H1 (cell line): ENCODE data around the gene LSM2. TPM values are rescaled to one million over a fixed set of nuclear protein-coding genes. Genes with fewer than 3 reads are reported as not detected.
"Not testable (repeated sequence)": the region's sequence is repeated elsewhere in the genome, so short reads cannot be mapped to it uniquely, and the experiment has no call there.

ENCODE experiments used
- CTCF ChIA-PET: fragments of 300-600 bp; sonication (Branson Sonifier 250); formaldehyde crosslinking; loops from one replicate; lab custom pipeline; 2021; ENCODE audit not compliant: partially characterized antibody; lab: Charles Lee
- POLR2A ChIA-PET: fragments of 300-600 bp; sonication (Branson Sonifier 250); formaldehyde crosslinking; loops from one replicate; lab custom pipeline; 2021; ENCODE audit warnings: inconsistent platforms; ENCODE audit not compliant: partially characterized antibody; lab: Charles Lee
- DNase-seq, 2 experiments: peaks; one replicate each; pipeline versions ENCODE4 v3.0.0 to v3.0.0-alpha.2; 2010 to 2022; ENCODE audit warnings: low spot score in 2 of 2, low read depth in 1 of 2, mixed read lengths in 1 of 2
- FAIRE-seq: peaks from 2 replicates; lab custom pipeline; 2011; peaks lifted over from hg19 to GRCh38; lab: Jason Lieb, UNC
- H2AFZ ChIP-seq: 2 replicates; pipeline ENCODE4 v1.8.1; 2012; ENCODE audit warnings: low read length, inconsistent platforms
- H2AK5ac ChIP-seq: 2 replicates; pipeline ENCODE4 v1.6.1; 2013; ENCODE audit warnings: low read depth, low read length
- H2BK120ac ChIP-seq: replicated peaks from 2 replicates; pipeline ENCODE3; 2013; ENCODE audit warnings: low read depth, low read length, inconsistent platforms
- H2BK12ac ChIP-seq: 2 replicates; pipeline ENCODE4 v1.6.1; 2013; ENCODE audit warnings: low read depth, low read length
- H2BK15ac ChIP-seq: 2 replicates; pipeline ENCODE4 v1.6.1; 2013; ENCODE audit warnings: low read length
- H2BK20ac ChIP-seq: 2 replicates; pipeline ENCODE4 v1.6.1; 2013; ENCODE audit warnings: low read length
- H2BK5ac ChIP-seq: 2 replicates; pipeline ENCODE4 v1.6.1; 2013; ENCODE audit warnings: low read depth, low read length
- H3K14ac ChIP-seq: 2 replicates; pipeline ENCODE4 v1.6.1; 2013; ENCODE audit warnings: inconsistent platforms; ENCODE audit not compliant: insufficient read length
- H3K18ac ChIP-seq: 2 replicates; pipeline ENCODE4 v1.6.1; 2013; ENCODE audit warnings: low read length; ENCODE audit errors: extremely low read depth
- H3K23ac ChIP-seq: 2 replicates; pipeline ENCODE4 v1.6.1; 2013; ENCODE audit warnings: inconsistent platforms; ENCODE audit not compliant: insufficient read length
- H3K23me2 ChIP-seq: 2 replicates; pipeline ENCODE4 v1.6.1; 2013; ENCODE audit warnings: low read depth, low read length
- H3K27ac ChIP-seq: 2 replicates; pipeline ENCODE4 v1.6.1; 2011; ENCODE audit warnings: low read depth, low read length, inconsistent platforms
- H3K27me3 ChIP-seq, 4 experiments: replicated peaks in 1 of 4; 1 replicate in 1 of 4; 2 replicates in 3 of 4; pipeline versions ENCODE4 v1.6.1 to v1.8.1; 2011 to 2013; ENCODE audit warnings: low read length in 3 of 4, mild to moderate bottlenecking in 3 of 4, inconsistent platforms in 2 of 4, mixed read lengths in 2 of 4, moderate library complexity in 1 of 4; ENCODE audit not compliant: control insufficient read depth in 3 of 4, insufficient read depth in 3 of 4; ENCODE audit errors: extremely low read depth in 1 of 4
- H3K36me3 ChIP-seq, 4 experiments: 2 replicates each; pipeline versions ENCODE4 v1.6.1 to v1.8.1; 2011 to 2013; ENCODE audit warnings: mild to moderate bottlenecking in 4 of 4, low read length in 3 of 4, moderate library complexity in 2 of 4, control low read depth in 1 of 4, inconsistent platforms in 1 of 4; ENCODE audit not compliant: insufficient read depth in 4 of 4, control insufficient read depth in 2 of 4
- H3K4ac ChIP-seq: replicated peaks from 2 replicates; pipeline ENCODE3; 2013; ENCODE audit warnings: low read length, low read depth, mixed read lengths, inconsistent platforms; ENCODE audit not compliant: insufficient read length
- H3K4me1 ChIP-seq, 4 experiments: replicated peaks in 1 of 4; 1 replicate in 1 of 4; 2 replicates in 3 of 4; pipeline versions ENCODE4 v1.6.1 to v1.8.1; 2011 to 2013; ENCODE audit warnings: low read length in 3 of 4, inconsistent platforms in 2 of 4, mixed read lengths in 1 of 4; ENCODE audit not compliant: insufficient read depth in 4 of 4, control insufficient read depth in 3 of 4
- H3K4me2 ChIP-seq, 2 experiments: 2 replicates each; pipeline versions ENCODE4 v1.6.1 to v1.8.1; 2011 to 2013; ENCODE audit warnings: low read depth in 2 of 2, low read length in 2 of 2, control low read depth in 1 of 2, inconsistent platforms in 1 of 2, mild to moderate bottlenecking in 1 of 2; ENCODE audit not compliant: insufficient read depth in 1 of 2
- H3K4me3 ChIP-seq, 4 experiments: fragments of 200-600, 300-600 bp in 1 of 4; sonication (generic), shearing (Covaris generic), sonication (Bioruptor Twin) in 1 of 4; 2 replicates each; pipeline versions ENCODE4 v1.5.1 to v1.8.1; 2011 to 2016; ENCODE audit warnings: low read length in 4 of 4, low read depth in 3 of 4, control low read depth in 2 of 4, inconsistent platforms in 2 of 4, mild to moderate bottlenecking in 2 of 4, mixed read lengths in 1 of 4, moderate library complexity in 1 of 4; ENCODE audit not compliant: insufficient read depth in 2 of 4; ENCODE audit errors: extremely low read depth in 1 of 4
- H3K56ac ChIP-seq: replicated peaks from 2 replicates; pipeline ENCODE3; 2013; ENCODE audit warnings: low read depth, mild to moderate bottlenecking, mixed read lengths, low read length, inconsistent platforms; ENCODE audit not compliant: insufficient read length
- H3K79me1 ChIP-seq: 2 replicates; pipeline ENCODE4 v1.6.1; 2013; ENCODE audit warnings: low read depth, low read length, control low read depth
- H3K79me2 ChIP-seq, 2 experiments: 2 replicates each; pipeline versions ENCODE4 v1.6.1 to v1.8.1; 2012 to 2013; ENCODE audit warnings: low read length in 2 of 2, mild to moderate bottlenecking in 2 of 2, inconsistent platforms in 1 of 2; ENCODE audit not compliant: insufficient read depth in 2 of 2, control insufficient read depth in 1 of 2
- H3K9ac ChIP-seq, 4 experiments: replicated peaks in 1 of 4; 1 replicate in 1 of 4; 2 replicates in 3 of 4; pipeline versions ENCODE4 v1.6.1 to v1.8.1; 2011 to 2013; ENCODE audit warnings: low read depth in 3 of 4, low read length in 3 of 4, control low read depth in 2 of 4, mild to moderate bottlenecking in 2 of 4, moderate library complexity in 2 of 4, inconsistent platforms in 1 of 4; ENCODE audit errors: extremely low read depth in 1 of 4
- H3K9me3 ChIP-seq, 2 experiments: 2 replicates each; pipeline versions ENCODE4 v1.6.1 to v1.8.1; 2012 to 2013; ENCODE audit warnings: mild to moderate bottlenecking in 2 of 2, moderate library complexity in 2 of 2, control low read depth in 1 of 2, inconsistent platforms in 1 of 2, low read depth in 1 of 2, low read length in 1 of 2, mixed read lengths in 1 of 2; ENCODE audit not compliant: insufficient read depth in 2 of 2
- H4K20me1 ChIP-seq, 2 experiments: replicated peaks in 1 of 2; 2 replicates each; pipeline versions ENCODE3 to v1.8.1; 2011 to 2013; ENCODE audit warnings: inconsistent platforms in 2 of 2, low read length in 2 of 2, mild to moderate bottlenecking in 1 of 2; ENCODE audit not compliant: insufficient read depth in 2 of 2, control insufficient read depth in 1 of 2
- H4K5ac ChIP-seq: 2 replicates; pipeline ENCODE4 v1.6.1; 2013; ENCODE audit warnings: low read length, low read depth, mixed read lengths, inconsistent platforms; ENCODE audit not compliant: insufficient read length
- H4K8ac ChIP-seq: 2 replicates; pipeline ENCODE4 v1.8.0; 2013; ENCODE audit warnings: mild to moderate bottlenecking, moderate library complexity, low read length, inconsistent platforms; ENCODE audit not compliant: insufficient read depth; ENCODE audit errors: extremely low read depth
- H4K91ac ChIP-seq: replicated peaks from 2 replicates; pipeline ENCODE3; 2013; ENCODE audit warnings: low read length, mixed read lengths, inconsistent platforms; ENCODE audit not compliant: insufficient read length
- WGBS, 2 experiments: shearing (Covaris generic) in 1 of 2; methylation state at CpG; one replicate each; pipeline versions ENCODE4 v1.1.6 to v1.1.7; 2013 to 2015; ENCODE audit warnings: low lambda C conversion rate in 2 of 2, mixed read lengths in 2 of 2, inconsistent platforms in 1 of 2, low coverage in 1 of 2, missing lambda C conversion rate in 1 of 2; ENCODE audit not compliant: insufficient replicate concordance in 2 of 2, insufficient coverage in 1 of 2, insufficient read length in 1 of 2; ENCODE audit errors: extremely low coverage in 1 of 2, missing lambda C conversion rate in 1 of 2; 5-methylcytosine and 5-hydroxymethylcytosine counted together
- polyA plus RNA-seq, 7 experiments: library from polyadenylated mRNA; depleted of rRNA in 3 of 7; stranded (reverse) in 5 of 7; unstranded in 2 of 7; fragments of >200 nt in 5 of 7; fragments of 200-250 nt in 2 of 7; gene quantifications; 1 replicate in 5 of 7; 2 replicates in 1 of 7; 4 replicates in 1 of 7; pipeline versions ENCODE4 v1.2.1 to v1.2.3, GENCODE V29; 2011 to 2013; ENCODE audit warnings: missing spikeins in 2 of 7, mixed read lengths in 2 of 7
- total RNA-seq: library from RNA; stranded (reverse); fragmentation: NEBNext Ultra II Directional; extraction: Animal tissue kit (Norgen Biotek cat#: 25700); gene quantifications from 2 replicates; pipeline ENCODE4 v1.2.1, GENCODE V29; 2021

Gene LSM2
- total and polyA plus RNA-seq, 2 of the 8 experiments (the other 6 are each of a cell fraction or from before 2014, with no cell fraction given) = 127 to 168 TPM

- H3K9ac ChIP-seq, DNase-seq, H2BK120ac ChIP-seq, H3K9me3 ChIP-seq, H2AK5ac ChIP-seq, H3K27ac ChIP-seq, H4K5ac ChIP-seq, H3K14ac ChIP-seq, H3K79me1 ChIP-seq, H4K8ac ChIP-seq, H3K36me3 ChIP-seq, FAIRE-seq, H3K18ac ChIP-seq, H3K79me2 ChIP-seq, H3K56ac ChIP-seq, CTCF ChIA-PET, H2BK12ac ChIP-seq, H2AFZ ChIP-seq, H4K20me1 ChIP-seq, H3K23ac ChIP-seq, H4K91ac ChIP-seq, H2BK15ac ChIP-seq, H3K27me3 ChIP-seq, H2BK20ac ChIP-seq, H2BK5ac ChIP-seq, H3K4ac ChIP-seq, H3K4me1 ChIP-seq: not testable (repeated sequence)
- Histone ChIP-seq H3K23me2 (peaks cover 11% of the 10 kb centered on the region), H3K4me3 (peak overlapping the region in 2 of 4 experiments; percentile 18 to 46; a peak in 4 of 8 replicates), H3K4me2 (peak overlapping the region; percentile 51 to 55)
- WGBS, 2 experiments = 80% methylated on average over 12 of the region's 37 CpGs; no CpG with 5 or more reads in 1 of the 2 experiments
- POLR2A ChIA-PET = interaction anchor here (0.6 to 10.9 kb wide), 6 partner anchors 9 to 103 kb away, joined by 3 to 136 read pairs (median 4); no protein-coding TSS in a partner anchor
Measured at GRCh38 chr6:31817133-31817928, 10.6 kb upstream of the LSM2 start.
